Measurements from ENCODE around the gene SNCAIP. TPM values are rescaled to one million over a fixed set of nuclear protein-coding genes. Genes with fewer than 3 reads are reported as not detected.
A peak's percentile ranks its signal among the peaks of the same experiment; 100 is the strongest.
"Not testable (repeated sequence)": the region's sequence is repeated elsewhere in the genome, so short reads cannot be mapped to it uniquely, and the experiment has no call there.

SNCAIP gene
- total RNA-seq, 1 experiment from 2014 or later, result not detected

GRCh38 chr5:122471752-122472061 lies 159.7 kb downstream of the SNCAIP start:
- Histone ChIP-seq H3K4me3 (no peak overlapping the region), H3K9me3 (no peaks in the 10 kb centered on the region), H3K36me3 (no peaks in the 10 kb centered on the region), H3K27me3 (no peaks in the 10 kb centered on the region; the same call in 1 of the 2 replicates)
- no peak for DNase-seq

GRCh38 chr5:122473138-122473843 lies 161.3 kb downstream of the SNCAIP start:
- DNase-seq, result no peak
- H3K36me3 ChIP-seq, result no peaks in the 10 kb centered on the region
- no peaks in the 10 kb centered on the region; the same call in 1 of the 2 replicates for H3K27me3 ChIP-seq
- no peaks in the 10 kb centered on the region for H3K9me3 ChIP-seq
- H3K4me3 ChIP-seq, result no peak overlapping the region

- H3K27me3 ChIP-seq, result no peaks in the 10 kb centered on the region
- H3K4me3 ChIP-seq, result no peak overlapping the region
- no peaks in the 10 kb centered on the region for H3K9me3 ChIP-seq
- DNase-seq, result no peak
- no peaks in the 10 kb centered on the region for H3K36me3 ChIP-seq
Measured at GRCh38 chr5:122473941-122474340, 161.9 kb downstream of the SNCAIP start.

GRCh38 chr5:122478741-122479442 lies 166.9 kb downstream of the SNCAIP start:
- Histone ChIP-seq H3K9me3 (no peaks in the 10 kb centered on the region), H3K4me3 (no peak overlapping the region), H3K27me3 (no peaks in the 10 kb centered on the region), H3K36me3 (no peaks in the 10 kb centered on the region)
- no peak for DNase-seq

GRCh38 chr5:122480146-122480545 lies 168.1 kb downstream of the SNCAIP start:
- H3K27me3 ChIP-seq, result no peaks in the 10 kb centered on the region
- H3K4me3 ChIP-seq, result no peak overlapping the region
- no peaks in the 10 kb centered on the region for H3K9me3 ChIP-seq
- no peak for DNase-seq
- H3K36me3 ChIP-seq, result no peaks in the 10 kb centered on the region

GRCh38 chr5:122484103-122484502 lies 172.1 kb downstream of the SNCAIP start:
- Histone ChIP-seq H3K4me3 (no peak overlapping the region), H3K27me3 (no peaks in the 10 kb centered on the region), H3K9me3 (no peaks in the 10 kb centered on the region), H3K36me3 (no peaks in the 10 kb centered on the region)
- no peak for DNase-seq

GRCh38 chr5:122485226-122485625 lies 173.2 kb downstream of the SNCAIP start:
- no peak for DNase-seq
- no peak overlapping the region for H3K4me3 ChIP-seq
- H3K9me3 ChIP-seq, result no peaks in the 10 kb centered on the region; the same call in 1 of the 2 replicates

GRCh38 chr5:122486616-122487015 lies 174.6 kb downstream of the SNCAIP start:
- DNase-seq, H3K9me3 ChIP-seq, H3K36me3 ChIP-seq, H3K4me3 ChIP-seq, H3K27me3 ChIP-seq: not testable (repeated sequence)

More at GRCh38 chr5:122485226-122485625, 173.2 kb downstream of the SNCAIP start:
- no peaks in the 10 kb centered on the region for H3K36me3 ChIP-seq
- no peaks in the 10 kb centered on the region for H3K27me3 ChIP-seq

GRCh38 chr5:122490718-122491117 lies 178.7 kb downstream of the SNCAIP start:
- DNase-seq, result no peak
- H3K27me3 ChIP-seq, result 0 out of 2 replicates have a peak, but pooled peaks cover 3% of the 10 kb centered on the region

GRCh38 chr5:122492675-122493074 lies 180.6 kb downstream of the SNCAIP start:
- no peak overlapping the region for H3K4me3 ChIP-seq
- no peaks in the 10 kb centered on the region for H3K36me3 ChIP-seq
- DNase-seq, result no peak
- no peaks in the 10 kb centered on the region; the same call in 1 of the 2 replicates for H3K9me3 ChIP-seq
- H3K27me3 ChIP-seq, result 0 out of 2 replicates have a peak, but pooled peaks cover 3% of the 10 kb centered on the region

More at GRCh38 chr5:122490718-122491117, 178.7 kb downstream of the SNCAIP start:
- Histone ChIP-seq H3K36me3 (no peaks in the 10 kb centered on the region), H3K4me3 (no peak overlapping the region), H3K9me3 (no peaks in the 10 kb centered on the region; the same call in 1 of the 2 replicates)

- peaks cover 3% of the 10 kb centered on the region; the same call in 1 of the 2 replicates for H3K27me3 ChIP-seq
- no peaks in the 10 kb centered on the region; the same call in 1 of the 2 replicates for H3K9me3 ChIP-seq
- DNase-seq, result peak; percentile 12
- no peak overlapping the region for H3K4me3 ChIP-seq
- no peaks in the 10 kb centered on the region for H3K36me3 ChIP-seq
Measured at GRCh38 chr5:122493091-122494021, 181.3 kb downstream of the SNCAIP start.

- no peaks in the 10 kb centered on the region; the same call in 1 of the 2 replicates for H3K9me3 ChIP-seq
- H3K27me3 ChIP-seq, result peaks cover 5% of the 10 kb centered on the region; the same call in 1 of the 2 replicates
- DNase-seq, result no peak
Measured at GRCh38 chr5:122494109-122494508, 182.1 kb downstream of the SNCAIP start.

GRCh38 chr5:122498163-122498562 lies 186.1 kb downstream of the SNCAIP start:
- Histone ChIP-seq H3K9me3 (no peaks in the 10 kb centered on the region), H3K27me3 (peaks cover 2% of the 10 kb centered on the region; the same call in 1 of the 2 replicates), H3K4me3 (no peak overlapping the region), H3K36me3 (no peaks in the 10 kb centered on the region)
- DNase-seq, result no peak

More at GRCh38 chr5:122494109-122494508, 182.1 kb downstream of the SNCAIP start:
- H3K4me3 ChIP-seq, result no peak overlapping the region
- H3K36me3 ChIP-seq, result no peaks in the 10 kb centered on the region

GRCh38 chr5:122499585-122499984 lies 187.5 kb downstream of the SNCAIP start:
- peaks cover 2% of the 10 kb centered on the region for H3K27me3 ChIP-seq
- H3K9me3 ChIP-seq, result no peaks in the 10 kb centered on the region
- no peak overlapping the region for H3K4me3 ChIP-seq
- no peaks in the 10 kb centered on the region for H3K36me3 ChIP-seq
- no peak for DNase-seq

GRCh38 chr5:122500245-122501088 lies 188.4 kb downstream of the SNCAIP start:
- Histone ChIP-seq H3K4me3 (no peak overlapping the region), H3K27me3 (peaks cover 4% of the 10 kb centered on the region), H3K36me3 (no peaks in the 10 kb centered on the region), H3K9me3 (no peaks in the 10 kb centered on the region)
- peak; percentile 41 for DNase-seq

GRCh38 chr5:122501089-122501435 lies 189.0 kb downstream of the SNCAIP start:
- Histone ChIP-seq H3K36me3 (no peaks in the 10 kb centered on the region), H3K27me3 (peaks cover 6% of the 10 kb centered on the region), H3K9me3 (no peaks in the 10 kb centered on the region), H3K4me3 (no peak overlapping the region)
- DNase-seq, result no peak

Measured in MG63 (cell line).